ENCODE data around the gene RCOR2. TPM values are rescaled to one million over a fixed set of nuclear protein-coding genes. Genes with fewer than 3 reads are reported as not detected.

Gene RCOR2
- polyA plus RNA-seq, 1 donor from 2014 or later: 41.5 TPM

DNA sequence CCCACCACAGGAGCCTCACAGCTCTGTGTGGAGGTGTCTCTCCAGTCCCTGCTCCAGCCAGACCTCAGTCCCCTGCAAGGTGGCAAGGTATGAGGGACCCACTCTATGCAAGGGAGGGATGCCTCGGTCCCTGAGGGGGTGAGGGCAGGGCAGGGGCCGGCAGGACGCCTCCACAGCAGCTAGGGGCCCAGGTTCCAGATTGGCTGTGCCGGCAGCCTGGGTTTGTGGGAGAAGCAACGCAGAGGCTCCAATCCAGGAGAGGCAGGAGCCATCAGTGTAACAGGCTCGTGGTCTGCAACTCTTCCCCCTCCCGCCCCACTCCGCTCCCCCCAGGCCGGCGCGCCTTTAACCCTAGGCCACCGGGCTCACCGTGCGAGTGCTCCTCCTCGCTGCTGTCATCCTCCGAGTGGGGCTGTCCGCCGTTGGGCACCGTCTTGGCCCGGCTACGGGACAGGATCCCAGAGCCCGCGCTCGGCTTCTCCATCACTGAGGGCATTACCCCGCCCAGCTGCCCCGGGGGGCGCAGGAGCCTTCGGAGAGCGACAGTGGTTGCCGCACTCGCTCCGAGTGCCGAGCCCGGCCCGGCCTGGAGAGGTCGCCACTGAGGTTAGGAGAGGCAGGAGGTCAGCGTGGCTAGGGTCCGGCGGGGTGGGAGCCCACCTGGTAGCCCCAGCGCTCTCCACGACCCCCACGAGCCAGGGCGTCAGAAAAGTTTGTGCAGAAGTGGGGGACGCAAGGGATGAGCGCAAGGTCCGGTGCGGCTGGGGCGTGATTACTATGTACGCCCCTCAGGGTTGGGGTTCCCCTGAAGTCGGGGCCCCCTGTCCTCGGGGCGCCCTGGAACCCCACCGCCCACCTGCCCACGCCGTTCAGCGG lies 765 bp downstream of the RCOR2 start:
- Histone ChIP-seq H3K4me2 (ENCODE audit: low read length) (peak overlapping the region; percentile 91), H3K27ac (ENCODE audit: low read length) (peak overlapping the region; percentile 56), H2AFZ (ENCODE audit: low read depth, low read length) (no peak overlapping the region), H3K4me3 (ENCODE audit: low read length) (peak overlapping the region; percentile 98), H3K36me3 (ENCODE audit: insufficient read depth, low read length) (peaks cover 6% of the 10 kb centered on the region), H3K79me2 (replicated peaks; ENCODE audit: insufficient read depth, low read length) (peaks cover 30% of the 10 kb centered on the region), H4K20me1 (ENCODE audit: insufficient read depth) (peaks cover 7% of the 10 kb centered on the region), H3F3A (ENCODE audit: insufficient read depth, low read length, poor library complexity, severe bottlenecking) (no peaks in the 10 kb centered on the region), H3K9me2 (ENCODE audit: insufficient read depth, low read length) (no peaks in the 10 kb centered on the region), H3K9ac (ENCODE audit: low read length) (peak overlapping the region; percentile 90), H3K27me3 (ENCODE audit: insufficient read depth, low read depth, low read length) (no peaks in the 10 kb centered on the region), H3K9me3 (ENCODE audit: low read length) (no peaks in the 10 kb centered on the region)
- TF ChIP-seq CTCF (IDR thresholded peaks at IDR 0.05; ENCODE audit: poor library complexity, severe bottlenecking) (peak; percentile 87), EP300 (conservative IDR thresholded peaks at IDR 0.05; ENCODE audit: poor library complexity, severe bottlenecking) (no peak), SMC3 (conservative IDR thresholded peaks at IDR 0.05; ENCODE audit: poor library complexity) (peak; percentile 74), RAD21 (conservative IDR thresholded peaks at IDR 0.05) (peak; percentile 63), MXI1 (conservative IDR thresholded peaks at IDR 0.05; ENCODE audit: poor library complexity, severe bottlenecking) (peak; percentile 70), EZH2 (IDR thresholded peaks at IDR 0.05; ENCODE audit: borderline replicate concordance, insufficient read depth, low read length, poor library complexity, severe bottlenecking) (no peak), POLR2AphosphoS5 (IDR thresholded peaks at IDR 0.05) (peak; percentile 44), TAF1 (IDR thresholded peaks at IDR 0.05; ENCODE audit: low read depth) (no peak)
- TF ChIP-seq, protein P1, sequence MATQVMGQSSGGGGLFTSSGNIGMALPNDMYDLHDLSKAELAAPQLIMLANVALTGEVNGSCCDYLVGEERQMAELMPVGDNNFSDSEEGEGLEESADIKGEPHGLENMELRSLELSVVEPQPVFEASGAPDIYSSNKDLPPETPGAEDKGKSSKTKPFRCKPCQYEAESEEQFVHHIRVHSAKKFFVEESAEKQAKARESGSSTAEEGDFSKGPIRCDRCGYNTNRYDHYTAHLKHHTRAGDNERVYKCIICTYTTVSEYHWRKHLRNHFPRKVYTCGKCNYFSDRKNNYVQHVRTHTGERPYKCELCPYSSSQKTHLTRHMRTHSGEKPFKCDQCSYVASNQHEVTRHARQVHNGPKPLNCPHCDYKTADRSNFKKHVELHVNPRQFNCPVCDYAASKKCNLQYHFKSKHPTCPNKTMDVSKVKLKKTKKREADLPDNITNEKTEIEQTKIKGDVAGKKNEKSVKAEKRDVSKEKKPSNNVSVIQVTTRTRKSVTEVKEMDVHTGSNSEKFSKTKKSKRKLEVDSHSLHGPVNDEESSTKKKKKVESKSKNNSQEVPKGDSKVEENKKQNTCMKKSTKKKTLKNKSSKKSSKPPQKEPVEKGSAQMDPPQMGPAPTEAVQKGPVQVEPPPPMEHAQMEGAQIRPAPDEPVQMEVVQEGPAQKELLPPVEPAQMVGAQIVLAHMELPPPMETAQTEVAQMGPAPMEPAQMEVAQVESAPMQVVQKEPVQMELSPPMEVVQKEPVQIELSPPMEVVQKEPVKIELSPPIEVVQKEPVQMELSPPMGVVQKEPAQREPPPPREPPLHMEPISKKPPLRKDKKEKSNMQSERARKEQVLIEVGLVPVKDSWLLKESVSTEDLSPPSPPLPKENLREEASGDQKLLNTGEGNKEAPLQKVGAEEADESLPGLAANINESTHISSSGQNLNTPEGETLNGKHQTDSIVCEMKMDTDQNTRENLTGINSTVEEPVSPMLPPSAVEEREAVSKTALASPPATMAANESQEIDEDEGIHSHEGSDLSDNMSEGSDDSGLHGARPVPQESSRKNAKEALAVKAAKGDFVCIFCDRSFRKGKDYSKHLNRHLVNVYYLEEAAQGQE (IDR thresholded peaks at IDR 0.05; ENCODE audit: borderline replicate concordance): no peak

GRCh38 chr11:63914896-63915691 lies 1.9 kb downstream of the RCOR2 start:
- Histone ChIP-seq H3K4me3 (ENCODE audit: low read length) (peak overlapping the region; percentile 98), H3K79me2 (replicated peaks; ENCODE audit: insufficient read depth, low read length) (peaks cover 30% of the 10 kb centered on the region), H3K27me3 (ENCODE audit: insufficient read depth, low read depth, low read length) (no peaks in the 10 kb centered on the region), H3K36me3 (ENCODE audit: insufficient read depth, low read length) (peaks cover 6% of the 10 kb centered on the region), H4K20me1 (ENCODE audit: insufficient read depth) (peaks cover 7% of the 10 kb centered on the region), H3F3A (ENCODE audit: insufficient read depth, low read length, poor library complexity, severe bottlenecking) (no peaks in the 10 kb centered on the region), H3K9ac (ENCODE audit: low read length) (peak overlapping the region; percentile 90), H3K27ac (ENCODE audit: low read length) (no peak overlapping the region), H3K9me3 (ENCODE audit: low read length) (no peaks in the 10 kb centered on the region), H3K9me2 (ENCODE audit: insufficient read depth, low read length) (no peaks in the 10 kb centered on the region), H2AFZ (ENCODE audit: low read depth, low read length) (no peak overlapping the region), H3K4me2 (ENCODE audit: low read length) (peak overlapping the region; percentile 58)
- no peak for TF ChIP-seq TAF1 (IDR thresholded peaks at IDR 0.05; ENCODE audit: low read depth)
- TF ChIP-seq SMC3 (conservative IDR thresholded peaks at IDR 0.05; ENCODE audit: poor library complexity): no peak
- no peak for TF ChIP-seq CTCF (IDR thresholded peaks at IDR 0.05; ENCODE audit: poor library complexity, severe bottlenecking)
- TF ChIP-seq, protein P1 (IDR thresholded peaks at IDR 0.05; ENCODE audit: borderline replicate concordance): no peak
- TF ChIP-seq EP300 (conservative IDR thresholded peaks at IDR 0.05; ENCODE audit: poor library complexity, severe bottlenecking): no peak
- no peak for TF ChIP-seq POLR2AphosphoS5 (IDR thresholded peaks at IDR 0.05)
- no peak for TF ChIP-seq MXI1 (conservative IDR thresholded peaks at IDR 0.05; ENCODE audit: poor library complexity, severe bottlenecking)
- no peak for TF ChIP-seq RAD21 (conservative IDR thresholded peaks at IDR 0.05)
- no peak for TF ChIP-seq EZH2 (IDR thresholded peaks at IDR 0.05; ENCODE audit: borderline replicate concordance, insufficient read depth, low read length, poor library complexity, severe bottlenecking)

Data from neural cell (in vitro differentiated cells).